ENCODE data around the gene KCNIP4.

KCNIP4 gene

DNA sequence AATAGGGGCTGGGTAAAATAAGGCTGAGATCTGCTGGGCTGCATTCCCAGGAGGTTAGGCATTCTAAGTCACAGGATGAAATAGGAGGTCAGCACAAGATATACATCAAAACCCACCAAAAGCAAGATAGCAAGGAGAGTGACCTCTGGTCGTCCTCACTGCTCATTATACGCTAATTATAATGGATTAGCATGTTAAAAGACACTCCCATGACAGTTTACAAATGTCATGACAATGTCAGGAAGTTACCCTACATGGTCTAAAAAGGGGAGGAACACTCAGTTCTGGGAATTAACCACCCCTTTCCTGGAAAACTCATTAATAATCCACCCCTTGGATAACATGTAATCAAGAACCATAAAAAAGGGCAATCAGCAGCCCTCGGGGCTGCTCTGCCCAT lies 403.6 kb downstream of the KCNIP4 start:
- DNase-seq (ENCODE audit: extremely low read depth, low read depth): no peak
- H3K4me3 ChIP-seq (replicated peaks; ENCODE audit: low read depth, low read length): no peak overlapping the region
- TF ChIP-seq, protein P1, sequence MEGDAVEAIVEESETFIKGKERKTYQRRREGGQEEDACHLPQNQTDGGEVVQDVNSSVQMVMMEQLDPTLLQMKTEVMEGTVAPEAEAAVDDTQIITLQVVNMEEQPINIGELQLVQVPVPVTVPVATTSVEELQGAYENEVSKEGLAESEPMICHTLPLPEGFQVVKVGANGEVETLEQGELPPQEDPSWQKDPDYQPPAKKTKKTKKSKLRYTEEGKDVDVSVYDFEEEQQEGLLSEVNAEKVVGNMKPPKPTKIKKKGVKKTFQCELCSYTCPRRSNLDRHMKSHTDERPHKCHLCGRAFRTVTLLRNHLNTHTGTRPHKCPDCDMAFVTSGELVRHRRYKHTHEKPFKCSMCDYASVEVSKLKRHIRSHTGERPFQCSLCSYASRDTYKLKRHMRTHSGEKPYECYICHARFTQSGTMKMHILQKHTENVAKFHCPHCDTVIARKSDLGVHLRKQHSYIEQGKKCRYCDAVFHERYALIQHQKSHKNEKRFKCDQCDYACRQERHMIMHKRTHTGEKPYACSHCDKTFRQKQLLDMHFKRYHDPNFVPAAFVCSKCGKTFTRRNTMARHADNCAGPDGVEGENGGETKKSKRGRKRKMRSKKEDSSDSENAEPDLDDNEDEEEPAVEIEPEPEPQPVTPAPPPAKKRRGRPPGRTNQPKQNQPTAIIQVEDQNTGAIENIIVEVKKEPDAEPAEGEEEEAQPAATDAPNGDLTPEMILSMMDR (IDR thresholded peaks at IDR 0.05; ENCODE audit: low read depth, low read length, missing control alignments): no peak

DNA sequence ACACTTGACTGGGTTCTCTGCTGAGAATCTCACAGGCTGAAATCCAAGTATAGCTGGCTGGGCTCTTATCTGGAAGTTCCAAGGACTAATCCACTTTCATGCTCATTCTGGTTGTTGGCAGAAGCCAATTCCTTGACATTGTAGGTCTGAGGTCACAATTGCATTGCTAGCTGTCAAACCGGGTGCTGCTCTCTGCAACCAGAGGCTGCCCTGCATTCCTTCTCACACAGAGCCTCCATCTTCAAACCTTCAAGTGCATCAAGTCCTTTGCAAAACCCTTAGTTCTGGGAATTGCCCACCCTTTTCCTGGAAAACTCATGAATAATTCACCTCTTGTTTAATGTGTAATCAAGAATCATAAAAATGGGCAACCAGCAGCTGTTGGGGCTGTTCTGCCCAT lies 404.2 kb downstream of the KCNIP4 start:
- no peak for DNase-seq (ENCODE audit: extremely low read depth, low read depth)
- TF ChIP-seq, protein P1 (IDR thresholded peaks at IDR 0.05; ENCODE audit: low read depth, low read length, missing control alignments): no peak
- H3K4me3 ChIP-seq (replicated peaks; ENCODE audit: low read depth, low read length): no peak overlapping the region

DNA sequence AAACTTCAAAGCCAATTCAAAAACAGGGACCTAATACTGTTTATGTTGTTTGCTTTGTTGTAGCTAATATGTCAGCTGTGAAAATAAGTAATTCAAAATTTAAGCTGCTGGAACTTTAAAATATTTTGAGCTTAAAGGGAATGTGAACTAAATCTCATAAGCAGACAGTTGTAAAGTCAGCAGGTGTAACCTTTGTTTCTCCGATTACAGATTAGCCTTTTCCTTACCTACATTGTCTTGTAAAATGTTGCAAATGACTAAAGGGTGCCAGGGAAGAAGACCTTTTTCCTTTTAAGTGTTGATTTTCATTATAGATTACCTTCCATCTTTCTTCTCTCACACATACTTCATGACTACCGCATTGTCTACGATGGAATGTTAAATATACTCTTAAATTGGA lies 405.1 kb downstream of the KCNIP4 start:
- TF ChIP-seq, protein P1 (IDR thresholded peaks at IDR 0.05; ENCODE audit: low read depth, low read length, missing control alignments): no peak
- no peak overlapping the region for H3K4me3 ChIP-seq (replicated peaks; ENCODE audit: low read depth, low read length)
- no peak for DNase-seq (ENCODE audit: extremely low read depth, low read depth)

DNA sequence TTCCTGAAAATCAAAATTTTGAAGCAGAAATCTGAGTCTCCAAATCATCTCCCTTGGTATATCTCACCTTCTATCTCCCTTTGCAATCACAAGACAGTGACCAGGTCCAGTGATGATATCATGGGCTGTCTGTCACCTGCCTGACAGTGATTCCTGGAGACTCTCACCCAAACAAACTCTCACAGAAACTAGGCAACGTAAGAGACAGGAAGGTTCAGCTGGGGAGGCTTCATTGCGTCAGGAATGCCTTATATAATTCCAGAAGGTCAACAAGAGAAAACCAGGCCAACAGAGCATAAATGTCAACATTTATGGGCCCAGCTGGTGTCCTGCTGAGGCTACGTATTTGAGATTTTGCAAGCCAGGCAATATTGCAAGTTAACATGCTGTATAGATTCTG lies 412.7 kb downstream of the KCNIP4 start:
- TF ChIP-seq, protein P1 (IDR thresholded peaks at IDR 0.05; ENCODE audit: low read depth, low read length, missing control alignments): no peak
- DNase-seq (ENCODE audit: extremely low read depth, low read depth): no peak
- H3K4me3 ChIP-seq (replicated peaks; ENCODE audit: low read depth, low read length): no peak overlapping the region

DNA sequence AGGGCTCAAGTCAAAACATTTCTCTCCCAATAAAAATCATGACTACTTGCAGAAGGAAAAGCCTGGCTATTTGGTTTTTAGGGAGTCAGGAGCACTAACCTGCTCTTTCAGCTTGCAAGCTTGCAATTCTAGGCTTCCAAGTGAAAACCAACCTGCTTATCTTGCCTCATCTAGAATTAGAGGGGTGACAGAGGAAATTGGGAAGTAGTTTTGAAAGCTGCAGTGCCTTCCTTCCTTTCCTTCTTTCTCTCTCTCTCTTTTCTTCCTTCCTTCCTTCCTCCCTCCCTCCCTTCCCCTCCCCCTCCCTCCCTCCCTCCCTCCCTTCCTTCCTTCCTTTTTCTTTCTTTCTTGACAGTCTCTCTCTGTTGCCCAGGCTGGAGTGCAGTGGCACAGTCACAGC lies 417.5 kb downstream of the KCNIP4 start:
- TF ChIP-seq, protein P1 (IDR thresholded peaks at IDR 0.05; ENCODE audit: low read depth, low read length, missing control alignments): no peak
- DNase-seq (ENCODE audit: extremely low read depth, low read depth): no peak
- H3K4me3 ChIP-seq (replicated peaks; ENCODE audit: low read depth, low read length): no peak overlapping the region

DNA sequence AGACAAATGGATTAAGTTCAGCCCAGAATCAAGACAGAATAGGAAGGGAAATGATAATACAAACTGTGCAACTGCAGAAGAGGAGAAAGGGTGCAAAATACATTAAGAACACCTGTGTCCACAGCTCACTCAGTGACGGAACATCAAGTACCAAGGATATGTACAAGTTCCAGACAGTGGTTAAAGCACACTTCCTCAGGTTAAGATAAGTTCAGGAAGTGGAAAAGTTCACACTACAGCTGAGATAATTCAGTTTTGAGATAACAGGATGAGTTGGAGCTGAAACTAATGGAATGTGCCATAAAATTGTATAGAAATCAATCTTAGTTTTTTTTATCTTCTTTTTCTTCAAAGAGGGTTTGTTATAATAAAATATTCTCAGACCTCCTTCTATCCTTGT lies 419.4 kb downstream of the KCNIP4 start:
- no peak for DNase-seq (ENCODE audit: extremely low read depth, low read depth)
- H3K4me3 ChIP-seq (replicated peaks; ENCODE audit: low read depth, low read length): no peak overlapping the region
- TF ChIP-seq, protein P1 (IDR thresholded peaks at IDR 0.05; ENCODE audit: low read depth, low read length, missing control alignments): no peak

DNA sequence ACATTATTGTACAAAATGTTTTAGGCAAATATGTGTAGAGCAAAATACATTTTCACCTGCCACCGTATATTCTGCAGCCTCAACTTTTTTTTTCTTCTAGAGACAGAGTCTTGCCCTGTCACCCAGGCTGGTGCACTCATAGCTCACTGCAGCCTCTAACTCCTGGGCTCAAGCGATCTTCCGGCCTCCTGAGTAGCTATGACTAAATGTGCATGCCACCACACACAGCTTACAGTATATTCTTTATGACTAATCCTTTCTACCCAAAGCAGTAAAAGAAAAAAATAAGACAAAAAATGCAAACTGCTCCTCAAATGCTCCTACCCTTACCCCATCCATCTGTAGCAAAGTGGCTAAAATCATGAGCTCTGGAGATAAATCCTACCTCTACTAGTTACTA lies 426.3 kb downstream of the KCNIP4 start:
- no peak overlapping the region for H3K4me3 ChIP-seq (replicated peaks; ENCODE audit: low read depth, low read length)
- no peak for DNase-seq (ENCODE audit: extremely low read depth, low read depth)
- TF ChIP-seq, protein P1 (IDR thresholded peaks at IDR 0.05; ENCODE audit: low read depth, low read length, missing control alignments): no peak
